AG09319 (cell line): Measurements from ENCODE around the gene MX1.

Source experiments
- DNase-seq: peaks from one replicate; pipeline ENCODE4 v3.0.0-alpha.2; 2010; ENCODE audit warnings: low read depth; ENCODE audit errors: extremely low read depth
- TF ChIP-seq, protein P1 (sequence below): IDR thresholded peaks from 2 replicates; pipeline ENCODE4 v1.5.1; 2011; ENCODE audit warnings: low read depth, mild to moderate bottlenecking, inconsistent platforms, low read length, moderate library complexity

The MX1 gene

DNA sequence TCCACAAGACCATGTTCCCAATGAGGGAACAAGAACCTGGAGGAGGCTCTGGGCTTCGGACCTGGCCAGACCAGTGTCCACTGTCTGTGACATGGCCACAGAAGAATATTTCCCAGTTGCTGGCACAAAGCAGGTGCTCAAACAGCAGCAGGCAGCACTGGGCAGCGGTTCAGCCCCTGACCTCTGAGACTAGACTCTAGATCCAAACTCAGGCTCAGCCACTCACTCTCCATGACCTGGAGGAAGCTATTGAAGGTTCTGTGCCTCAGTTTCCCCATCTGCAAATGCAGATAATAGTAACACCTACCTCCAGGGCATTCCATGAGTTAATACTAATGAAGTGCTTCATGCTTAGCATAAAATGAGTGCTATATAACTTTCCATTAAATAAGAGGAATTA lies 73.9 kb downstream of the MX1 start:
- TF ChIP-seq, protein P1, sequence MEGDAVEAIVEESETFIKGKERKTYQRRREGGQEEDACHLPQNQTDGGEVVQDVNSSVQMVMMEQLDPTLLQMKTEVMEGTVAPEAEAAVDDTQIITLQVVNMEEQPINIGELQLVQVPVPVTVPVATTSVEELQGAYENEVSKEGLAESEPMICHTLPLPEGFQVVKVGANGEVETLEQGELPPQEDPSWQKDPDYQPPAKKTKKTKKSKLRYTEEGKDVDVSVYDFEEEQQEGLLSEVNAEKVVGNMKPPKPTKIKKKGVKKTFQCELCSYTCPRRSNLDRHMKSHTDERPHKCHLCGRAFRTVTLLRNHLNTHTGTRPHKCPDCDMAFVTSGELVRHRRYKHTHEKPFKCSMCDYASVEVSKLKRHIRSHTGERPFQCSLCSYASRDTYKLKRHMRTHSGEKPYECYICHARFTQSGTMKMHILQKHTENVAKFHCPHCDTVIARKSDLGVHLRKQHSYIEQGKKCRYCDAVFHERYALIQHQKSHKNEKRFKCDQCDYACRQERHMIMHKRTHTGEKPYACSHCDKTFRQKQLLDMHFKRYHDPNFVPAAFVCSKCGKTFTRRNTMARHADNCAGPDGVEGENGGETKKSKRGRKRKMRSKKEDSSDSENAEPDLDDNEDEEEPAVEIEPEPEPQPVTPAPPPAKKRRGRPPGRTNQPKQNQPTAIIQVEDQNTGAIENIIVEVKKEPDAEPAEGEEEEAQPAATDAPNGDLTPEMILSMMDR = no peak
- no peak for DNase-seq

- TF ChIP-seq, protein P1 = no peak
- DNase-seq = no peak
These were observed 74.3 kb downstream of the MX1 start for GRCh38 chr21:41500363-41500762.

DNA sequence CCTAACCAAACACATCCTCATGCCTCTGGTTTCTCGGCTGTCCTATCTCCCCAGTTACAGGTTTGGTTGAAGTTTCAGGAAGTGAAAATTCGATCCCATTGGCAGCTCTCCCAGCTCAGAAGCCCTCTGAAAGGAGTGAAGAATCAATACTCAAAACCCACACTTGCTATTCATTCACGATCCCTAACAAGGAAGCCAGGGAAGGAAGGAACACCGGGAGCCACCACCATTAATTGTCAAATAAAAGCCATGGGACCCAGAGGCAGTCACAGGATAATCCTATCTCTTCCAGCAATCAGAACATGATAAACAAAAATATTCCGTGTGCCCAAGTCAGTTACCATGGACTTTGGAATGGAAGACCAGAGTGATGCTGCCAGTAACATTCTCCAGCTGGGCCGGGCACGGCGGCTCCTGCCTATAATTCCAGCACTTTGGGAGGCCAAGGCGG lies 74.9 kb downstream of the MX1 start:
- TF ChIP-seq, protein P1 = no peak
- DNase-seq = no peak

DNA sequence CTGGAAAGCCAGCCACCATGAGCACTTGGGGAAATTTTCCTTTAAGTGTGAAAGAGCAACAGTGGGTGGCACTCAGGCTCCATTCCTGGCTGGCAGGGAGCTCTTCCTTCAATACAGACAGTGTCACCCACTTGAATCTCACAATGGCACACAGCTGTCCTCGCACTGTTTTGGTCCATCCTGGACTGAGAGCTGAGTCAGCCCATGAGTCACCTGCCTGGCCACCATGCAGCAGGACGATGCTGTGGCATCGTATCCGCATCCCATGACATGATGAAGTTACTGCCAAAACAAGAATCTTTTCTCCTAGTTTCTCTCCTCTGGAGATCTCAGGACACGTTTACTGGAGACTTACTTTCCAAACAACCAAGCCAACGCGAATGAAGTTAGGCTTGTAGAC lies 75.9 kb downstream of the MX1 start:
- TF ChIP-seq, protein P1 = no peak
- DNase-seq = no peak

GRCh38 chr21:41503331-41503730 lies 77.3 kb downstream of the MX1 start:
- no peak for DNase-seq
- TF ChIP-seq, protein P1 = no peak

- TF ChIP-seq, protein P1 = no peak
- no peak for DNase-seq
These were observed 78.0 kb downstream of the MX1 start for GRCh38 chr21:41504030-41504429.

DNA sequence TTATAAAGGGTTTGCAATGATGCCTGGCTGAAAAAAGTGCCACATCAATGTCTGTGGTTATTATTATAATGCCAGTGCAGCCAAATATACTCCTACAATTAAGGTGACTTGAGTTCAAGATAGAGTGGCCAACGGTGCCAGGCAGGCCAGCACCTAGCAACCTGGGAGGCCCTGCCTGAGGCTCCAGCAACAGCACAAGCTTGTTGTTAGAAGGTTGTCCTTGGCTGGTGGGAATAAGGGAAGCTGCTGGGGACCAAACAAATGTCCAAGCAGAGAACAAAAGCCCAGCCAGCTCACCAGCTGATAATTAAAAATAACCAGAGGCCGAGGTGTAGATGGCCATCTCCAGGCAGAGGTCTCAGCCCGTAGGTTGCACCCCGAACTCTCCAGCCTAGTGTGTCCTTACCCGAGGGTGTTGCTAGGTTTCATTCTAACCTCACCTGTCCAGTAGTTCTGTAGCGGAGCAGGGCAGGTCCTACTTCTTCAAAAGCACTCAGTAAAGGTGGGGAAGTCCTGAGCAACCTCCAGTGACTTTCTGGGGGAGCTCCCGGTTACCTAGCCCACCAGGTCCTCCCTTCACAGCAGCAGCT lies 80.1 kb downstream of the MX1 start:
- DNase-seq = no peak
- TF ChIP-seq, protein P1 = no peak
